HepG2 (cell line): ENCODE measurements around the gene CAPRIN2. TPM values are rescaled to one million over a fixed set of nuclear protein-coding genes. Genes with fewer than 3 reads are reported as not detected.

Source experiments
- BORCS8-MEF2B ChIP-seq: sonication (generic); formaldehyde crosslinking; IDR thresholded peaks from 2 replicates; pipeline ENCODE4 v1.8.0; 2022; ENCODE audit warnings: mild to moderate bottlenecking, missing genetic modification reagents
- CC2D1A ChIP-seq: sonication (generic); formaldehyde crosslinking; IDR thresholded peaks from 2 replicates; pipeline ENCODE4 v1.8.1; 2023; ENCODE audit warnings: mild to moderate bottlenecking, missing genetic modification reagents
- CHCHD3 ChIP-seq: sonication (generic); formaldehyde crosslinking; IDR thresholded peaks from 2 replicates; pipeline ENCODE4 v1.8.0; 2022; ENCODE audit warnings: mild to moderate bottlenecking, missing genetic modification reagents, moderate library complexity
- CSRNP2 ChIP-seq: sonication (generic); formaldehyde crosslinking; conservative IDR thresholded peaks from 2 replicates; pipeline ENCODE4 v1.8.0; 2022; ENCODE audit warnings: low read depth, missing genetic modification reagents
- DMTF1 ChIP-seq: sonication (generic); formaldehyde crosslinking; IDR thresholded peaks from 2 replicates; pipeline ENCODE4 v1.4.0; 2020; ENCODE audit warnings: mild to moderate bottlenecking, missing genetic modification reagents
- ELF1 ChIP-seq: sonication (generic); formaldehyde crosslinking; IDR thresholded peaks from 2 replicates; pipeline ENCODE4 v1.4.0; 2020; ENCODE audit warnings: missing genetic modification reagents
- HNF4G ChIP-seq, 2 experiments: sonication (generic) in 1 of 2; formaldehyde crosslinking in 1 of 2; IDR thresholded peaks; 2 replicates each; pipeline versions ENCODE4 v1.4.0 to v1.6.1; 2011 to 2020; ENCODE audit warnings: borderline replicate concordance in 2 of 2, low read depth in 2 of 2, mild to moderate bottlenecking in 2 of 2, low read length in 1 of 2, missing genetic modification reagents in 1 of 2, moderate library complexity in 1 of 2
- MYNN ChIP-seq: sonication (generic); formaldehyde crosslinking; IDR thresholded peaks from 2 replicates; pipeline ENCODE4 v1.4.0; 2020; ENCODE audit warnings: mild to moderate bottlenecking, low read depth, missing genetic modification reagents
- NCOA1 ChIP-seq: sonication (generic); formaldehyde crosslinking; IDR thresholded peaks from 2 replicates; pipeline ENCODE4 v1.9.0; 2021; ENCODE audit warnings: missing genetic modification reagents
- NFRKB ChIP-seq: fragments of 450-650 bp; IDR thresholded peaks from 2 replicates; pipeline ENCODE4 v1.6.1; 2017
- PAWR ChIP-seq: sonication (generic); formaldehyde crosslinking; IDR thresholded peaks from 2 replicates; pipeline ENCODE4 v1.4.0; 2020; ENCODE audit warnings: missing genetic modification reagents, mild to moderate bottlenecking, borderline replicate concordance
- PCBP2 ChIP-seq: fragments of 200-400 bp; formaldehyde crosslinking; optimal IDR thresholded peaks from 2 replicates; pipeline ENCODE3; 2018; ENCODE audit warnings: low read length, low read depth; ENCODE audit not compliant: poor library complexity, severe bottlenecking
- TEAD2 ChIP-seq: sonication (generic); formaldehyde crosslinking; IDR thresholded peaks from 2 replicates; pipeline ENCODE4 v1.9.0; 2021; ENCODE audit warnings: missing genetic modification reagents
- TFAP4 ChIP-seq: sonication (generic); IDR thresholded peaks from 2 replicates; pipeline ENCODE4 v1.6.1; 2016; ENCODE audit warnings: low read depth, borderline replicate concordance
- TOPORS ChIP-seq: sonication (generic); formaldehyde crosslinking; IDR thresholded peaks from 2 replicates; pipeline ENCODE4 v1.8.0; 2023; ENCODE audit warnings: mild to moderate bottlenecking, missing genetic modification reagents
- ZNF326 ChIP-seq: sonication (generic); formaldehyde crosslinking; IDR thresholded peaks from 2 replicates; pipeline ENCODE4 v1.4.0; 2020; ENCODE audit warnings: missing genetic modification reagents, borderline replicate concordance
- ZNF33A ChIP-seq: sonication (generic); formaldehyde crosslinking; IDR thresholded peaks from 2 replicates; pipeline ENCODE4 v1.5.1; 2020; ENCODE audit warnings: missing genetic modification reagents, mild to moderate bottlenecking, moderate library complexity, borderline replicate concordance
- ZNF367 ChIP-seq: sonication (generic); formaldehyde crosslinking; IDR thresholded peaks from 2 replicates; pipeline ENCODE4 v1.4.0; 2020; ENCODE audit warnings: missing genetic modification reagents, borderline replicate concordance
- ZNF512 ChIP-seq: sonication (generic); formaldehyde crosslinking; IDR thresholded peaks from 2 replicates; pipeline ENCODE4 v1.4.0; 2020; ENCODE audit warnings: mild to moderate bottlenecking, missing genetic modification reagents
- ZNF580 ChIP-seq: IDR thresholded peaks from 2 replicates; pipeline ENCODE4 v1.6.1; 2016; ENCODE audit warnings: low read depth, borderline replicate concordance
- ZNF619 ChIP-seq: sonication (generic); formaldehyde crosslinking; IDR thresholded peaks from 2 replicates; pipeline ENCODE4 v1.4.0; 2020; ENCODE audit warnings: mild to moderate bottlenecking, missing genetic modification reagents
- polyA plus RNA-seq, 8 experiments: library from polyadenylated mRNA; depleted of rRNA in 3 of 8; stranded (reverse) in 7 of 8; unstranded in 1 of 8; fragments of >200 nt; fragmentation: Illumina TruSeq in 4 of 8; extraction: Trizol in 4 of 8; gene quantifications; 2 replicates each; pipeline versions ENCODE4 v1.2.1 to v1.2.3, GENCODE V29; 2011 to 2016; ENCODE audit warnings: low read depth in 4 of 8, missing spikeins in 1 of 8, mixed read lengths in 1 of 8; ENCODE audit not compliant: insufficient read depth in 1 of 8
- total RNA-seq, 5 experiments: library from RNA; depleted of rRNA; stranded (reverse); fragments of >200 nt; fragmentation: Illumina TruSeq; extraction: Trizol; gene quantifications; 2 replicates each; pipeline ENCODE4 v1.2.3, GENCODE V29; 2016; ENCODE audit warnings: low read depth in 1 of 5

The CAPRIN2 gene
- total and polyA plus RNA-seq, 2 of the 13 experiments (the other 11 are each of a cell fraction or from before 2014, with no cell fraction given): 21.7 to 30.6 TPM

- TF ChIP-seq TEAD2 (CRISPR knock-in tag) (no peak), TOPORS (CRISPR knock-in tag) (no peak; the same call in 1 of the 2 replicates), CC2D1A (CRISPR knock-in tag) (no peak), ZNF326 (no peak), ELF1 (CRISPR knock-in tag) (peak; percentile 88), HNF4G (IDR thresholded peaks at IDR 0.05; ENCODE audit: borderline replicate concordance, low read depth, low read length) (no peak), HNF4G (CRISPR knock-in tag; IDR thresholded peaks at IDR 0.05; ENCODE audit: borderline replicate concordance, low read depth) (peak; percentile 68; the same call in 1 of the 2 replicates), TFAP4 (peak; percentile 91; the same call in 1 of the 2 replicates), NFRKB (no peak), MYNN (CRISPR knock-in tag) (no peak), CSRNP2 (CRISPR knock-in tag) (0 out of 2 replicates have a peak, but pooled peaks have one; percentile 25), ZNF619 (CRISPR knock-in tag) (peak; percentile 69; the same call in 1 of the 2 replicates), ZNF367 (CRISPR knock-in tag) (no peak), NCOA1 (CRISPR knock-in tag) (no peak), CHCHD3 (no peak), DMTF1 (no peak), ZNF580 (CRISPR knock-in tag) (peak; percentile 59; the same call in 1 of the 2 replicates), ZNF33A (CRISPR knock-in tag) (no peak), PAWR (CRISPR knock-in tag) (no peak), PCBP2 (no peak), ZNF512 (CRISPR knock-in tag) (peak; percentile 53; the same call in 1 of the 2 replicates), BORCS8-MEF2B (CRISPR knock-in tag) (peak; percentile 80; the same call in 1 of the 2 replicates)
Measured at GRCh38 chr12:30754750-30755394, at the start of gene CAPRIN2 (continued).
